Hepatocyte (in vitro differentiated cells): Measurements from ENCODE around the gene STXBP5L.

Experiments used
- CTCF ChIP-seq: fragments of 200-600 bp; sonication (generic); IDR thresholded peaks from 2 replicates; pipeline ENCODE4 v1.5.1; 2016; ENCODE audit warnings: antibody characterized with exemption, mild to moderate bottlenecking; ENCODE audit not compliant: poor library complexity
- EZH2 ChIP-seq: fragments of 200-600 bp; sonication (generic); IDR thresholded peaks from 2 replicates; pipeline ENCODE4 v1.6.1; 2016; ENCODE audit warnings: antibody characterized with exemption, mild to moderate bottlenecking, borderline replicate concordance
- EZH2phosphoT487 ChIP-seq: fragments of 200-600 bp; sonication (generic); IDR thresholded peaks from one replicate; pipeline ENCODE4 v1.6.1; 2018; ENCODE audit warnings: antibody characterized with exemption, mild to moderate bottlenecking, low read depth, moderate library complexity; ENCODE audit not compliant: unreplicated experiment, severe bottlenecking

GRCh38 chr3:121269389-121269788 is 361.4 kb downstream of the STXBP5L start:
- TF ChIP-seq CTCF, result no peak
- no peak for TF ChIP-seq EZH2
- TF ChIP-seq EZH2phosphoT487, result no peak
